ENCODE data around the gene ZNF302. TPM values are rescaled to one million over a fixed set of nuclear protein-coding genes. Genes with fewer than 3 reads are reported as not detected.

The ZNF302 gene
- total RNA-seq, 6 donors from 2014 or later, result 14.0 to 30.7 (median 26.2) TPM

DNA sequence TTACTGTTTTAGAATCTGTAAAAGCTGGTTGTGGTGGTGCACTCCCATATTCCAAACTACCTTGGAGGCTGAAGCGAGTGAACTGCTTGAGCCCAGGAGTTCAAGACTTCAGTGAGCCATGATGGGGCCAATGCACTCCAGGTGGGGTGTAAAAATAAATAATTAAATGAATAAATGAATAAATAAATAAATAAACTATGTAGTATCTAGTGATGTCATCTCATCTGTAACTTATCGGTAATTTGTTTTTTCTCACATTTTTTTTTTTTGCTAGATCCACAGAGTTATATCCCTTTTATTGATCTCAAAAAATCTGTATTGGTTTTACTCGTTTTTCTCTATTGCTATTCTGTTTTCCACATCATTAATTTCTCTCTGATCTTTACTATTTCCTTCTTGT, 5.5 kb upstream of the ZNF302 start:
- no peak for DNase-seq
- Histone ChIP-seq H3K9me3 (peaks cover 0 to 4% (median 0%) of the 10 kb centered on the region in 4 donors), H3K27ac (no peak overlapping the region), H3K36me3 (no peaks in the 10 kb centered on the region), H3K27me3 (no peaks in the 10 kb centered on the region), H3K4me1 (peaks cover 5 to 19% (median 13%) of the 10 kb centered on the region in 4 donors), H3K4me3 (no peak overlapping the region)
- 91 to 92% methylated on average over 3 of the region's 3 CpGs for WGBS, 2 donors
- no peak for ATAC-seq (ENCODE audit: low FRiP score in 2 of 2)
- TF ChIP-seq CTCF (IDR thresholded peaks at IDR 0.05) (no peak), POLR2AphosphoS5 (IDR thresholded peaks at IDR 0.05) (no peak), EP300 (IDR thresholded peaks at IDR 0.05) (no peak), POLR2A (IDR thresholded peaks at IDR 0.05) (no peak)

- Histone ChIP-seq H3K4me3 (no peak overlapping the region), H3K4me1 (peaks cover 8 to 14% (median 9%) of the 10 kb centered on the region in 4 donors), H3K27me3 (no peaks in the 10 kb centered on the region), H3K36me3 (peaks cover 0 to 1% (median 0%) of the 10 kb centered on the region in 4 donors), H3K27ac (no peak overlapping the region), H3K9me3 (peaks cover 0 to 4% (median 0%) of the 10 kb centered on the region in 4 donors)
- TF ChIP-seq POLR2A (IDR thresholded peaks at IDR 0.05) (no peak), EP300 (IDR thresholded peaks at IDR 0.05) (no peak), CTCF (IDR thresholded peaks at IDR 0.05) (no peak), POLR2AphosphoS5 (IDR thresholded peaks at IDR 0.05) (no peak)
- DNase-seq (no peak), ATAC-seq (ENCODE audit: low FRiP score in 2 of 2) (no peak)
- 72 to 79% methylated on average over 3 of the region's 3 CpGs for WGBS, 2 donors
Measured at GRCh38 chr19:34673590-34673989, 3.9 kb upstream of the ZNF302 start.

- TF ChIP-seq CTCF (IDR thresholded peaks at IDR 0.05) (no peak), EP300 (IDR thresholded peaks at IDR 0.05) (no peak), POLR2A (IDR thresholded peaks at IDR 0.05) (no peak), POLR2AphosphoS5 (IDR thresholded peaks at IDR 0.05) (no peak)
- ATAC-seq (ENCODE audit: low FRiP score in 2 of 2) (no peak), DNase-seq (no peak)
- Histone ChIP-seq H3K36me3 (peaks cover 7 to 18% (median 11%) of the 10 kb centered on the region in 4 donors), H3K4me1 (peaks cover 10 to 24% (median 16%) of the 10 kb centered on the region in 4 donors), H3K9me3 (peaks cover 0 to 13% (median 3%) of the 10 kb centered on the region in 4 donors), H3K27me3 (no peaks in the 10 kb centered on the region), H3K4me3 (no peak overlapping the region), H3K27ac (no peak overlapping the region)
- 98 to 100% methylated on average over 3 of the region's 3 CpGs for WGBS, 2 donors
Measured at GRCh38 chr19:34675250-34675649, 2.2 kb upstream of the ZNF302 start.

GRCh38 chr19:34675919-34676318, 1.6 kb upstream of the ZNF302 start:
- ATAC-seq (ENCODE audit: low FRiP score in 2 of 2) (no peak), DNase-seq (no peak)
- no peak overlapping the region for H3K4me3 ChIP-seq
- H3K9me3 ChIP-seq, result peaks cover 0 to 20% (median 7%) of the 10 kb centered on the region in 4 donors
- WGBS, 2 donors, result 92 to 93% methylated on average over 9 of the region's 9 CpGs
- H3K27me3 ChIP-seq, result no peaks in the 10 kb centered on the region
- H3K4me1 ChIP-seq, result peaks cover 10 to 24% (median 16%) of the 10 kb centered on the region in 4 donors
- TF ChIP-seq POLR2AphosphoS5 (IDR thresholded peaks at IDR 0.05) (no peak), CTCF (IDR thresholded peaks at IDR 0.05) (no peak), POLR2A (IDR thresholded peaks at IDR 0.05) (no peak), EP300 (IDR thresholded peaks at IDR 0.05) (no peak)
- no peak overlapping the region for H3K27ac ChIP-seq
- H3K36me3 ChIP-seq, result peaks cover 7 to 23% (median 16%) of the 10 kb centered on the region in 4 donors
